ENCODE results near the gene RUNX1. TPM values are rescaled to one million over a fixed set of nuclear protein-coding genes. Genes with fewer than 3 reads are reported as not detected.
A peak's percentile ranks its signal among the peaks of the same experiment; 100 is the strongest.

The RUNX1 gene
- total and polyA plus RNA-seq, 10 of the 15 experiments (the other 5 are each of a cell fraction or from before 2014, with no cell fraction given): 0.90 to 15.2 (median 4.1) TPM

DNA sequence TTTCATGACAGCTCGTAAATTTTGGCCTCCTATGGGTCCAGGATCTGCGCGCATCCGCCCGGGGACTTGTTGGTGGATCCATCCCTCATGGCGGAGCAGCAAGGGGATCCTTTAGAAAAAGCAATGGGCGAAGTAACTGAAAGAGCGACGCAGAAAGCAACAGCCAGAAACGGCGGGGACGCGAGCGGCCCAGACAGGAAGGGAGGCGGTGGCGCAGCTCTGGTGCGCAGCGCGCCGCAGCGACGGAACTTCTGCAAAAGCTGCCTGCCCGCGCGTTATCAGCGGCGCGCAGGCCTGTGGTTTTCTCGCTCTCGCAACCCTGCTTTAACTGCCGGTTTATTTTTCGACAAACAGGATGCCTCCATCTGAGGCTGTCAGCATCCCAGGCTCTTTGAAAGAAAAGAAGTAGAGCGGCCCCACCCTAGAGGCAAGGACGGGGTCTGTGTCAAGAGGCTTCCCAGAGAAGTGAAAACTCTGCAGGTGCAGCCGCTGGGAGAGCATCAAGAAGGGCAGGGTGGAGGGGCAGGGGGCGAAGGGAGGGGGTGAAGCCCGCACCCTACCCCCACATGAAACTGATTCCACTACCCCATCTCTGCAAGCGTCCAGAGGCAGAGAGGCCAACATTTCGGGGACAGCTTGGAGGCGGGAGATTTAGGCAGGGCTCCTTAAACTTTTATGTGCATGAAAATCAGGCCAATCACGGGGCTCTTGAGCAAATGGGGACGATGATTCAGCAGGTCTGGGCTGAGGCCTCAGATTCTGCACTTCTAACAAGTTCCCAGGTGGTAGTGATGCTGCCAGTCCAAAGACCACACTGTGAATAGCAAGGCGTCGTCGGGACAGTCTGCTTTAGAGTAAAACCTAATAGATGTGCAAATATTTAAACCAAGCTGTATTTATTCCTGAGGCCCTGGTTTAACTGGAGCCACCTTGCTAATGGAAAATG lies 22.2 kb downstream of the RUNX1 start (continued):
- TF ChIP-seq, protein P1, sequence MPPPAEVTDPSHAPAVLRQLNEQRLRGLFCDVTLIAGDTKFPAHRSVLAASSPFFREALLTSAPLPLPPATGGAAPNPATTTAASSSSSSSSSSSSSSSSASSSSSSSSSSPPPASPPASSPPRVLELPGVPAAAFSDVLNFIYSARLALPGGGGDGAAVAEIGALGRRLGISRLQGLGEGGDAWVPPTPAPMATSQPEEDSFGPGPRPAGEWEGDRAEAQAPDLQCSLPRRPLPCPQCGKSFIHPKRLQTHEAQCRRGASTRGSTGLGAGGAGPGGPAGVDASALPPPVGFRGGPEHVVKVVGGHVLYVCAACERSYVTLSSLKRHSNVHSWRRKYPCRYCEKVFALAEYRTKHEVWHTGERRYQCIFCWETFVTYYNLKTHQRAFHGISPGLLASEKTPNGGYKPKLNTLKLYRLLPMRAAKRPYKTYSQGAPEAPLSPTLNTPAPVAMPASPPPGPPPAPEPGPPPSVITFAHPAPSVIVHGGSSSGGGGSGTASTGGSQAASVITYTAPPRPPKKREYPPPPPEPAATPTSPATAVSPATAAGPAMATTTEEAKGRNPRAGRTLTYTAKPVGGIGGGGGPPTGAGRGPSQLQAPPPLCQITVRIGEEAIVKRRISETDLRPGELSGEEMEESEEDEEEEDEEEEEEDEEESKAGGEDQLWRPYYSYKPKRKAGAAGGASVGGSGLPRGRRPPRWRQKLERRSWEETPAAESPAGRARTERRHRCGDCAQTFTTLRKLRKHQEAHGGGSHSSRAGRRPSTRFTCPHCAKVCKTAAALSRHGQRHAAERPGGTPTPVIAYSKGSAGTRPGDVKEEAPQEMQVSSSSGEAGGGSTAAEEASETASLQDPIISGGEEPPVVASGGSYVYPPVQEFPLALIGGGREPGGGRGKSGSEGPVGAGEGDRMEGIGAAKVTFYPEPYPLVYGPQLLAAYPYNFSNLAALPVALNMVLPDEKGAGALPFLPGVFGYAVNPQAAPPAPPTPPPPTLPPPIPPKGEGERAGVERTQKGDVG (CRISPR knock-in tag; IDR thresholded peaks at IDR 0.05): no peak
- TF ChIP-seq HCFC1 (IDR thresholded peaks at IDR 0.05; ENCODE audit: low read length): no peak
- TF ChIP-seq IRF3 (IDR thresholded peaks at IDR 0.05): no peak
- TF ChIP-seq BACH1 (IDR thresholded peaks at IDR 0.05; ENCODE audit: borderline replicate concordance): no peak
- TF ChIP-seq SMARCA5 (IDR thresholded peaks at IDR 0.05): no peak
- TF ChIP-seq, protein P2, sequence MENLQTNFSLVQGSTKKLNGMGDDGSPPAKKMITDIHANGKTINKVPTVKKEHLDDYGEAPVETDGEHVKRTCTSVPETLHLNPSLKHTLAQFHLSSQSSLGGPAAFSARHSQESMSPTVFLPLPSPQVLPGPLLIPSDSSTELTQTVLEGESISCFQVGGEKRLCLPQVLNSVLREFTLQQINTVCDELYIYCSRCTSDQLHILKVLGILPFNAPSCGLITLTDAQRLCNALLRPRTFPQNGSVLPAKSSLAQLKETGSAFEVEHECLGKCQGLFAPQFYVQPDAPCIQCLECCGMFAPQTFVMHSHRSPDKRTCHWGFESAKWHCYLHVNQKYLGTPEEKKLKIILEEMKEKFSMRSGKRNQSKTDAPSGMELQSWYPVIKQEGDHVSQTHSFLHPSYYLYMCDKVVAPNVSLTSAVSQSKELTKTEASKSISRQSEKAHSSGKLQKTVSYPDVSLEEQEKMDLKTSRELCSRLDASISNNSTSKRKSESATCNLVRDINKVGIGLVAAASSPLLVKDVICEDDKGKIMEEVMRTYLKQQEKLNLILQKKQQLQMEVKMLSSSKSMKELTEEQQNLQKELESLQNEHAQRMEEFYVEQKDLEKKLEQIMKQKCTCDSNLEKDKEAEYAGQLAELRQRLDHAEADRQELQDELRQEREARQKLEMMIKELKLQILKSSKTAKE (IDR thresholded peaks at IDR 0.05; ENCODE audit: low read depth, poor library complexity, severe bottlenecking): no peak
- peak; percentile 67 for TF ChIP-seq CREM (IDR thresholded peaks at IDR 0.05; ENCODE audit: low read depth)
- no peak for TF ChIP-seq PML (IDR thresholded peaks at IDR 0.05; ENCODE audit: low read length)
- no peak for TF ChIP-seq EGR1 (IDR thresholded peaks at IDR 0.05; ENCODE audit: borderline replicate concordance in 1 of 2, low read depth in 2 of 2, low read length in 2 of 2)
- no peak for TF ChIP-seq MEF2B (IDR thresholded peaks at IDR 0.05; ENCODE audit: partially characterized antibody, poor library complexity, severe bottlenecking)
- TF ChIP-seq EED (IDR thresholded peaks at IDR 0.05; ENCODE audit: low read depth): peak; percentile 56; the same call in 1 of the 2 replicates
- no peak for TF ChIP-seq TCF12 (IDR thresholded peaks at IDR 0.05; ENCODE audit: low read depth, low read length)

Data from GM12878 (cell line).